AML-193 (cell line): ENCODE data around the gene CHMP2B.
"Not testable (repeated sequence)": the region's sequence is repeated elsewhere in the genome, so short reads cannot be mapped to it uniquely, and the experiment has no call there.

Experiments
- DNase-seq, 2 experiments: peaks; one replicate each; lab custom pipeline; 2025; lab: John Stamatoyannopoulos, UW

The CHMP2B gene

GRCh38 chr3:87233805-87234204 is 6.7 kb downstream of the CHMP2B start:
- DNase-seq, result no peak

GRCh38 chr3:87236093-87236492 is 9.0 kb downstream of the CHMP2B start:
- no peak for DNase-seq

GRCh38 chr3:87246662-87247429 is 19.7 kb downstream of the CHMP2B start:
- no peak for DNase-seq

- no peak for DNase-seq
These were observed 20.3 kb downstream of the CHMP2B start for GRCh38 chr3:87247430-87247773.

- DNase-seq, result not testable (repeated sequence)
These were observed 21.1 kb downstream of the CHMP2B start for GRCh38 chr3:87248231-87248630.

- DNase-seq, result no peak
These were observed 21.7 kb downstream of the CHMP2B start for GRCh38 chr3:87248831-87249230.

GRCh38 chr3:87250009-87250408 is 22.9 kb downstream of the CHMP2B start:
- DNase-seq, result no peak

- peak; percentile 67 to 73 for DNase-seq
These were observed 33.2 kb downstream of the CHMP2B start for GRCh38 chr3:87260270-87260669.

GRCh38 chr3:87261925-87262324 is 34.8 kb downstream of the CHMP2B start:
- DNase-seq, result no peak

GRCh38 chr3:87267953-87268645 is 41.0 kb downstream of the CHMP2B start:
- DNase-seq, result peak; percentile 16 to 24

GRCh38 chr3:87268646-87269211 is 41.6 kb downstream of the CHMP2B start:
- DNase-seq, result no peak

GRCh38 chr3:87269723-87270122 is 42.6 kb downstream of the CHMP2B start:
- no peak for DNase-seq

- peak; percentile 76 to 87 for DNase-seq
These were observed 44.0 kb downstream of the CHMP2B start for GRCh38 chr3:87270908-87271700.

GRCh38 chr3:87272718-87273341 is 45.7 kb downstream of the CHMP2B start:
- no peak for DNase-seq

GRCh38 chr3:87276484-87276883 is 49.4 kb downstream of the CHMP2B start, which contains the start of gene POU1F1:
Gene POU1F1, minus strand, starts transcription at chr3:87276584. Its CDS starts 122 bp downstream, at chr3:87276462.
- DNase-seq, result no peak

- DNase-seq, result no peak
These were observed 59.9 kb downstream of the CHMP2B start for GRCh38 chr3:87287011-87287410.

- DNase-seq, result no peak
These were observed 61.3 kb downstream of the CHMP2B start for GRCh38 chr3:87288446-87288845.

- DNase-seq, result peak; percentile 83 to 84
These were observed 71.1 kb downstream of the CHMP2B start for GRCh38 chr3:87298111-87298718.

GRCh38 chr3:87305031-87305430 is 77.9 kb downstream of the CHMP2B start:
- DNase-seq, result not testable (repeated sequence)
